Uterus (tissue), 2 donors: ENCODE data around the gene TMEM132C.

Source experiments
- CTCF ChIP-seq, 4 experiments: fragments of 200-600 bp in 2 of 4; fragments of 450-650 bp in 2 of 4; sonication (generic) in 2 of 4; IDR thresholded peaks; one replicate each; pipeline ENCODE4 v1.5.1; 2016 to 2019; ENCODE audit warnings: antibody characterized with exemption in 4 of 4, mild to moderate bottlenecking in 2 of 4, moderate library complexity in 1 of 4
- POLR2A ChIP-seq, 2 donors: fragments of 450-650 bp; IDR thresholded peaks; one replicate each; pipeline ENCODE4 v1.6.1; 2016; ENCODE audit warnings: antibody characterized with exemption in 2 of 2, mild to moderate bottlenecking in 1 of 2, moderate library complexity in 1 of 2

GRCh38 chr12:128476266-128476665 is 209.3 kb downstream of the TMEM132C start:
- TF ChIP-seq POLR2A (IDR thresholded peaks at IDR 0.05) (no peak), CTCF (IDR thresholded peaks at IDR 0.05) (no peak)
